ENCODE data around the gene KRT6B.
A peak's percentile ranks its signal among the peaks of the same experiment; 100 is the strongest.
"Not testable (repeated sequence)": the region's sequence is repeated elsewhere in the genome, so short reads cannot be mapped to it uniquely, and the experiment has no call there.

The KRT6B gene

GRCh38 chr12:52452101-52452500 is at the start of gene KRT6B:
Gene KRT6B, minus strand, starts transcription at chr12:52452146. Its CDS starts 68 bp downstream, at chr12:52452078.
- DNase-seq: no peak

- no peak for DNase-seq
Observed at GRCh38 chr12:52501490-52501889, 49.5 kb upstream of the KRT6B start.

- DNase-seq: not testable (repeated sequence)
Observed at GRCh38 chr12:52500574-52500973, 48.6 kb upstream of the KRT6B start.

- no peak for DNase-seq
Observed at GRCh38 chr12:52499806-52500560, 48.0 kb upstream of the KRT6B start.

- DNase-seq: no peak
Observed at GRCh38 chr12:52498946-52499345, 47.0 kb upstream of the KRT6B start.

GRCh38 chr12:52497975-52498374 is 46.0 kb upstream of the KRT6B start:
- DNase-seq: no peak

- DNase-seq: no peak
Observed at GRCh38 chr12:52496590-52497071, 44.7 kb upstream of the KRT6B start.

- DNase-seq: no peak
Observed at GRCh38 chr12:52496054-52496453, 44.1 kb upstream of the KRT6B start.

- peak; percentile 18 for DNase-seq
Observed at GRCh38 chr12:52495389-52495788, 43.4 kb upstream of the KRT6B start.

- peak; percentile 18 for DNase-seq
Observed at GRCh38 chr12:52494518-52494917, 42.6 kb upstream of the KRT6B start.

GRCh38 chr12:52494100-52494499 is 42.2 kb upstream of the KRT6B start:
- DNase-seq: peak; percentile 17

- no peak for DNase-seq
Observed at GRCh38 chr12:52493172-52493571, 41.2 kb upstream of the KRT6B start, which contains the start of gene KRT6A. Gene KRT6A, minus strand, starts transcription at chr12:52493257. Its CDS starts 69 bp downstream, at chr12:52493188.

GRCh38 chr12:52492405-52492804 is 40.5 kb upstream of the KRT6B start:
- not testable (repeated sequence) for DNase-seq

- DNase-seq: not testable (repeated sequence)
Observed at GRCh38 chr12:52491495-52491894, 39.5 kb upstream of the KRT6B start.

- DNase-seq: no peak
Observed at GRCh38 chr12:52488736-52489135, 36.8 kb upstream of the KRT6B start.

- not testable (repeated sequence) for DNase-seq
Observed at GRCh38 chr12:52487744-52488443, 35.9 kb upstream of the KRT6B start.

- no peak for DNase-seq
Observed at GRCh38 chr12:52487211-52487610, 35.3 kb upstream of the KRT6B start.

GRCh38 chr12:52486166-52487105 is 34.5 kb upstream of the KRT6B start:
- DNase-seq: no peak

- DNase-seq: no peak
Observed at GRCh38 chr12:52480073-52480472, 28.1 kb upstream of the KRT6B start.

- no peak for DNase-seq
Observed at GRCh38 chr12:52477651-52478050, 25.7 kb upstream of the KRT6B start.

GRCh38 chr12:52474212-52474611 is 22.3 kb upstream of the KRT6B start:
- DNase-seq: no peak

- no peak for DNase-seq
Observed at GRCh38 chr12:52473768-52474167, 21.8 kb upstream of the KRT6B start, which contains the start of gene KRT6C. Gene KRT6C, minus strand, starts transcription at chr12:52473805. Its CDS starts 68 bp downstream, at chr12:52473737.

GRCh38 chr12:52469853-52470252 is 17.9 kb upstream of the KRT6B start:
- no peak for DNase-seq
